HCT116 (cell line): ENCODE results near the gene ST8SIA2. TPM values are rescaled to one million over a fixed set of nuclear protein-coding genes. Genes with fewer than 3 reads are reported as not detected.

Experiments used
- ATAC-seq: fragments of 200-7000 bp; cut with Tn5 transposase; 2 replicates; pipeline ENCODE4 v1.9.1; 2020; ENCODE audit warnings: mild to moderate bottlenecking, moderate library complexity
- BruUV-seq: library from RNA; stranded (reverse); fragments of 400-500 nt; replicated peaks from 2 replicates; lab custom pipeline; 2021; lab: Mats Ljungman, UMichigan
- CTCF ChIA-PET: fragments of 300-600 bp; sonication (Branson Sonifier 250); formaldehyde crosslinking; loops from one replicate; lab custom pipeline; 2021; ENCODE audit warnings: antibody characterized with exemption; lab: Charles Lee
- POLR2A ChIA-PET: fragments of 300-600, 350-600 bp; sonication (Branson Sonifier 250); formaldehyde crosslinking; loops from one replicate; lab custom pipeline; 2021; ENCODE audit warnings: antibody characterized with exemption; lab: Charles Lee
- RAD21 ChIA-PET, 2 experiments: fragments of 300-600 bp; sonication (Branson Sonifier 250); formaldehyde crosslinking; loops; one replicate each; lab custom pipeline; 2023; ENCODE audit warnings: low total read pairs in 2 of 2; ENCODE audit not compliant: uncharacterized antibody in 2 of 2, unreplicated experiment in 2 of 2, low non-redundant PET in 1 of 2; lab: Charles Lee
- DNase-seq: peaks from one replicate; pipeline ENCODE4 v3.0.0-alpha.2; 2010; ENCODE audit warnings: low read depth, low spot score
- H2AFZ ChIP-seq: fragments of 200-600 bp; shearing (Covaris generic), sonication (generic); 2 replicates; pipeline ENCODE4 v1.6.1; 2017; ENCODE audit warnings: low read depth, mixed run types, mixed read lengths, antibody characterized with exemption, low read length; ENCODE audit not compliant: poor library complexity, severe bottlenecking
- H3K27ac ChIP-seq: 2 replicates; pipeline ENCODE4 v1.5.1; 2012; ENCODE audit warnings: low read depth, low read length
- H3K27me3 ChIP-seq: fragments of 200-600 bp; sonication (generic); 2 replicates; pipeline ENCODE4 v1.6.1; 2016; ENCODE audit warnings: mixed run types, low read length, mixed read lengths; ENCODE audit not compliant: insufficient read depth
- H3K36me3 ChIP-seq, 2 experiments: fragments of 200-500 bp in 1 of 2; fragments of 200-600 bp in 1 of 2; sonication (Bioruptor generic) in 1 of 2; sonication (generic) in 1 of 2; 2 replicates each; pipeline versions ENCODE4 v1.5.1 to v1.6.1; 2014 to 2016; ENCODE audit warnings: low read length in 2 of 2, inconsistent platforms in 1 of 2, mixed read lengths in 1 of 2, mixed run types in 1 of 2; ENCODE audit not compliant: insufficient read depth in 2 of 2, control insufficient read depth in 1 of 2
- H3K4me1 ChIP-seq, 2 experiments: fragments of 200-600 bp in 1 of 2; sonication (generic) in 1 of 2; 2 replicates each; pipeline versions ENCODE4 v1.5.1 to v1.6.1; 2012 to 2017; ENCODE audit warnings: low read length in 2 of 2, inconsistent platforms in 1 of 2, mild to moderate bottlenecking in 1 of 2, mixed read lengths in 1 of 2, mixed run types in 1 of 2, moderate library complexity in 1 of 2; ENCODE audit not compliant: insufficient read depth in 2 of 2, control insufficient read depth in 1 of 2
- H3K4me2 ChIP-seq: fragments of 200-600 bp; sonication (generic); 2 replicates; pipeline ENCODE4 v1.6.1; 2017; ENCODE audit warnings: mixed run types, low read length, mixed read lengths
- H3K4me3 ChIP-seq, 2 experiments: fragments of 200-600 bp in 1 of 2; sonication (generic) in 1 of 2; replicated peaks in 1 of 2; 2 replicates each; pipeline ENCODE4 v1.5.1; 2011 to 2016; ENCODE audit warnings: low read length in 2 of 2, control low read depth in 1 of 2, low read depth in 1 of 2, mild to moderate bottlenecking in 1 of 2, mixed read lengths in 1 of 2, mixed run types in 1 of 2
- H3K79me2 ChIP-seq: fragments of 200-600 bp; sonication (generic); 2 replicates; pipeline ENCODE4 v1.6.1; 2017; ENCODE audit warnings: mild to moderate bottlenecking, mixed run types, low read length, moderate library complexity, mixed read lengths; ENCODE audit not compliant: insufficient read depth
- H3K9ac ChIP-seq: fragments of 200-600 bp; sonication (generic); 2 replicates; pipeline ENCODE4 v1.6.1; 2016; ENCODE audit warnings: low read length, mixed read lengths
- H3K9me2 ChIP-seq: fragments of 200-600 bp; sonication (generic), shearing (Covaris generic); 2 replicates; pipeline ENCODE4 v1.6.1; 2017; ENCODE audit warnings: mixed run types, mild to moderate bottlenecking, moderate library complexity; ENCODE audit not compliant: insufficient read depth
- H3K9me3 ChIP-seq, 2 experiments: fragments of 200-500 bp in 1 of 2; fragments of 200-600 bp in 1 of 2; sonication (Bioruptor generic) in 1 of 2; sonication (generic) in 1 of 2; 2 replicates each; pipeline ENCODE4 v1.6.1; 2014 to 2017; ENCODE audit warnings: low read length in 2 of 2, mixed read lengths in 2 of 2, inconsistent platforms in 1 of 2, low read depth in 1 of 2, mild to moderate bottlenecking in 1 of 2, mixed run types in 1 of 2, moderate library complexity in 1 of 2; ENCODE audit not compliant: control insufficient read depth in 1 of 2, insufficient read depth in 1 of 2
- H4K20me1 ChIP-seq: fragments of 200-600 bp; sonication (generic), shearing (Covaris generic); 2 replicates; pipeline ENCODE4 v1.6.1; 2017; ENCODE audit warnings: mixed run types, mild to moderate bottlenecking, moderate library complexity; ENCODE audit not compliant: insufficient read depth
- CBX3 ChIP-seq: IDR thresholded peaks from 2 replicates; pipeline ENCODE4 v1.6.1; 2012; ENCODE audit warnings: low read depth
- CEBPB ChIP-seq: IDR thresholded peaks from 2 replicates; pipeline ENCODE4 v1.6.1; 2012; ENCODE audit warnings: low read depth
- EGR1 ChIP-seq: IDR thresholded peaks from 2 replicates; pipeline ENCODE4 v1.6.1; 2012; ENCODE audit warnings: low read depth
- ELF1 ChIP-seq: IDR thresholded peaks from 2 replicates; pipeline ENCODE4 v1.6.1; 2012; ENCODE audit warnings: low read depth, borderline replicate concordance
- EZH2 ChIP-seq: fragments of 200-600 bp; sonication (generic); IDR thresholded peaks from 2 replicates; pipeline ENCODE4 v1.6.1; 2017; ENCODE audit warnings: antibody characterized with exemption, mixed run types
- EZH2phosphoT487 ChIP-seq: fragments of 200-600 bp; IDR thresholded peaks from 2 replicates; pipeline ENCODE4 v1.6.1; 2018; ENCODE audit warnings: antibody characterized with exemption, borderline replicate concordance
- FOSL1 ChIP-seq: IDR thresholded peaks from 2 replicates; pipeline ENCODE4 v1.6.1; 2012; ENCODE audit warnings: low read depth
- JUND ChIP-seq: IDR thresholded peaks from 2 replicates; pipeline ENCODE4 v1.6.1; 2012
- MAX ChIP-seq: IDR thresholded peaks from 2 replicates; pipeline ENCODE4 v1.6.1; 2012
- POLR2AphosphoS5 ChIP-seq: IDR thresholded peaks from 2 replicates; pipeline ENCODE4 v1.6.1; 2011; ENCODE audit warnings: mild to moderate bottlenecking, low read depth, low read length, moderate library complexity
- RAD21 ChIP-seq: IDR thresholded peaks from 2 replicates; pipeline ENCODE4 v1.6.1; 2012; ENCODE audit warnings: low read depth, mild to moderate bottlenecking
- SIN3A ChIP-seq: IDR thresholded peaks from 2 replicates; pipeline ENCODE4 v1.6.1; 2012; ENCODE audit warnings: low read depth
- SRF ChIP-seq: IDR thresholded peaks from 2 replicates; pipeline ENCODE4 v1.6.1; 2012; ENCODE audit warnings: low read depth
- YY1 ChIP-seq: IDR thresholded peaks from 2 replicates; pipeline ENCODE4 v1.6.1; 2011; ENCODE audit warnings: low read length, low read depth, moderate library complexity, mild to moderate bottlenecking; ENCODE audit not compliant: insufficient replicate concordance; ENCODE audit errors: extremely low read depth
- ZFX ChIP-seq: fragments of 450-650 bp; IDR thresholded peaks from 2 replicates; pipeline ENCODE4 v1.6.1; 2017
- intact Hi-C: fragments of 100-400 bp; cut with micrococcal nuclease; formaldehyde crosslinking; loops from 2 replicates; pipeline ENCODE4 v1.10.0; 2022
- total RNA-seq: library from RNA; stranded (reverse); gene quantifications from one replicate; pipeline ENCODE4 v1.2.1, GENCODE V29; 2021; ENCODE audit not compliant: unreplicated experiment
- TF ChIP-seq, protein P1 (sequence below): IDR thresholded peaks from 2 replicates; pipeline ENCODE4 v1.6.1; 2012; ENCODE audit warnings: low read depth
- TF ChIP-seq, protein P2 (sequence below): IDR thresholded peaks from 2 replicates; pipeline ENCODE4 v1.6.1; 2012

Gene ST8SIA2
- total RNA-seq, 1 experiment from 2014 or later = not detected

- TF ChIP-seq, protein P1, sequence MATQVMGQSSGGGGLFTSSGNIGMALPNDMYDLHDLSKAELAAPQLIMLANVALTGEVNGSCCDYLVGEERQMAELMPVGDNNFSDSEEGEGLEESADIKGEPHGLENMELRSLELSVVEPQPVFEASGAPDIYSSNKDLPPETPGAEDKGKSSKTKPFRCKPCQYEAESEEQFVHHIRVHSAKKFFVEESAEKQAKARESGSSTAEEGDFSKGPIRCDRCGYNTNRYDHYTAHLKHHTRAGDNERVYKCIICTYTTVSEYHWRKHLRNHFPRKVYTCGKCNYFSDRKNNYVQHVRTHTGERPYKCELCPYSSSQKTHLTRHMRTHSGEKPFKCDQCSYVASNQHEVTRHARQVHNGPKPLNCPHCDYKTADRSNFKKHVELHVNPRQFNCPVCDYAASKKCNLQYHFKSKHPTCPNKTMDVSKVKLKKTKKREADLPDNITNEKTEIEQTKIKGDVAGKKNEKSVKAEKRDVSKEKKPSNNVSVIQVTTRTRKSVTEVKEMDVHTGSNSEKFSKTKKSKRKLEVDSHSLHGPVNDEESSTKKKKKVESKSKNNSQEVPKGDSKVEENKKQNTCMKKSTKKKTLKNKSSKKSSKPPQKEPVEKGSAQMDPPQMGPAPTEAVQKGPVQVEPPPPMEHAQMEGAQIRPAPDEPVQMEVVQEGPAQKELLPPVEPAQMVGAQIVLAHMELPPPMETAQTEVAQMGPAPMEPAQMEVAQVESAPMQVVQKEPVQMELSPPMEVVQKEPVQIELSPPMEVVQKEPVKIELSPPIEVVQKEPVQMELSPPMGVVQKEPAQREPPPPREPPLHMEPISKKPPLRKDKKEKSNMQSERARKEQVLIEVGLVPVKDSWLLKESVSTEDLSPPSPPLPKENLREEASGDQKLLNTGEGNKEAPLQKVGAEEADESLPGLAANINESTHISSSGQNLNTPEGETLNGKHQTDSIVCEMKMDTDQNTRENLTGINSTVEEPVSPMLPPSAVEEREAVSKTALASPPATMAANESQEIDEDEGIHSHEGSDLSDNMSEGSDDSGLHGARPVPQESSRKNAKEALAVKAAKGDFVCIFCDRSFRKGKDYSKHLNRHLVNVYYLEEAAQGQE = no peak
- no peak for TF ChIP-seq EZH2phosphoT487
- TF ChIP-seq ZFX = no peak
- no peak for TF ChIP-seq MAX
- TF ChIP-seq EZH2 = no peak
- TF ChIP-seq FOSL1 = no peak
- TF ChIP-seq SIN3A = no peak
- TF ChIP-seq JUND = no peak
- TF ChIP-seq CBX3 = no peak
Measured at GRCh38 chr15:92454555-92455105, 60.9 kb downstream of the ST8SIA2 start (continued).

- ATAC-seq = no peak
- no peaks in the 10 kb centered on the region for H3K79me2 ChIP-seq
- TF ChIP-seq CBX3 (no peak), POLR2AphosphoS5 (no peak), YY1 (no peak), SIN3A (no peak), JUND (no peak), MAX (no peak), SRF (no peak), FOSL1 (no peak), EGR1 (no peak), ELF1 (no peak), EZH2 (no peak), CEBPB (no peak), RAD21 (no peak)
- TF ChIP-seq, protein P2, sequence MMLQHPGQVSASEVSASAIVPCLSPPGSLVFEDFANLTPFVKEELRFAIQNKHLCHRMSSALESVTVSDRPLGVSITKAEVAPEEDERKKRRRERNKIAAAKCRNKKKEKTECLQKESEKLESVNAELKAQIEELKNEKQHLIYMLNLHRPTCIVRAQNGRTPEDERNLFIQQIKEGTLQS = no peak
- TF ChIP-seq, protein P1 = no peak
- H3K27me3 ChIP-seq = peaks cover 49% of the 10 kb centered on the region
- no peak overlapping the region for H3K9ac ChIP-seq
- no peaks in the 10 kb centered on the region for H3K36me3 ChIP-seq
- ChIA-PET POLR2A (no interaction called here), CTCF (no interaction called here), RAD21 (no interaction called here)
- no peaks in the 10 kb centered on the region for H3K9me3 ChIP-seq
- BruUV-seq = no TSS peak
- no peaks in the 10 kb centered on the region for H3K9me2 ChIP-seq
- intact Hi-C loops = no loop called here
- no peaks in the 10 kb centered on the region for H4K20me1 ChIP-seq
- H2AFZ ChIP-seq = no peak overlapping the region
- peaks cover 0 to 7% of the 10 kb centered on the region in 2 experiments; a peak in 1 of 4 replicates for H3K4me1 ChIP-seq
- no peak overlapping the region for H3K4me2 ChIP-seq
- no peak for DNase-seq
- H3K4me3 ChIP-seq = no peak overlapping the region
- no peak overlapping the region for H3K27ac ChIP-seq
Measured at GRCh38 chr15:92455271-92455670, 61.6 kb downstream of the ST8SIA2 start.
